ENCODE results near the gene BIRC2. TPM values are rescaled to one million over a fixed set of nuclear protein-coding genes. Genes with fewer than 3 reads are reported as not detected.

Gene BIRC2
- total and polyA plus RNA-seq, 4 donors, result 14.1 to 46.7 (median 29.5) TPM

DNA sequence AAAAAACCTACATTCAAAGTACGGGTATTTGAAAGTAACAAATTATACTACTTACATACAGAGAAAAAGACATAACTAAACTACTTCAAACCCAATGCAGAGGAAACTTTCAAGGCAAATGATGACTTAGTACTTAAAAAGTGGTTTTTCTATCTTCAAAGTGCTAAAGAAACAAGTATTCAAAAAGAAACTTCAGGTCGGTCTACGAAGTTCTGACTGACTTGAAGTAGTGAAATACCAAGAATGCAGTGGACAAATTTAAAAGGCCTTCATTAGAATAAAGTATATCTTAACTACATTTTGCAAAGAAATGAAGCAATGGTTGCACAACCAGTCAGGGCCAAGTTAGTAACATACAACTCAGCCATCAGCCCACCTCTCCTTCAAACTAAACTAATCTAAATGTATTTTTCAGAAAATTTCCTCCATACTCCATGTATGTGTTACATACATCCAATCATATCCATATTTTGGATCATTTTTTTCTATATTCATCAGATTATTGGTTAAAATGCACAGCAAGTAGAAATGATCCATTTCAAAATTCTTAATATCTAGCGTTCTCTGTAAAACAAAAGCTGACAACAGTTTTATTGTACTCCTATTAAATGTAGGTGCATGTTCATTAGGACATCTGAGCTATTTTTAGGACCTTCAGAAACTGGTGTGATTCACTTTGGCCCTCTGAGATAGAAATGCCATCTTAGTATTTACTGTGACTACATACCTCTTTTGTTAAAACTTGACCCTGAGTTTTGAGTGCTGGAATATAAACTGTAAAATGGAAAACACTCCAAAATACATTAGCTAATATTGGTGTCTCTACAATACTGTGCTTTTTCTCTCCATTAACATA is 49.9 kb downstream of the BIRC2 start (continued):
- TF ChIP-seq CTCF (IDR thresholded peaks at IDR 0.05; ENCODE audit: low read depth, low read length, missing input control) (no peak), NR2F2 (IDR thresholded peaks at IDR 0.05) (no peak), HNF4A (conservative IDR thresholded peaks at IDR 0.05) (no peak), TAF1 (conservative IDR thresholded peaks at IDR 0.05) (no peak), EGR1 (IDR thresholded peaks at IDR 0.05; ENCODE audit: low read depth in 2 of 2) (no peak)
- TF ChIP-seq, protein P1, sequence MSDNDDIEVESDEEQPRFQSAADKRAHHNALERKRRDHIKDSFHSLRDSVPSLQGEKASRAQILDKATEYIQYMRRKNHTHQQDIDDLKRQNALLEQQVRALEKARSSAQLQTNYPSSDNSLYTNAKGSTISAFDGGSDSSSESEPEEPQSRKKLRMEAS (IDR thresholded peaks at IDR 0.05), result no peak

- H3K4me3 ChIP-seq (ENCODE audit: low read depth in 1 of 3, low read length in 3 of 3), result no peak overlapping the region
- 93% methylated on average over 2 of the region's 2 CpGs for WGBS
- H3K27me3 ChIP-seq (ENCODE audit: control insufficient read depth in 4 of 4, insufficient read depth in 4 of 4, low read length in 3 of 4), result no peaks in the 10 kb centered on the region
- DNase-seq (ENCODE audit: low spot score), result no peak
- no peak overlapping the region for H3K27ac ChIP-seq (ENCODE audit: low read depth in 1 of 2, low read length in 2 of 2)
- H3K36me3 ChIP-seq (ENCODE audit: control insufficient read depth in 4 of 4, insufficient read depth in 3 of 4, low read depth in 1 of 4, low read length in 3 of 4), result peaks cover 5 to 44% (median 37%) of the 10 kb centered on the region in 4 donors
- no peak overlapping the region for H3K9ac ChIP-seq (ENCODE audit: low read depth in 1 of 2, low read length in 2 of 2)
- TF ChIP-seq HNF4G (IDR thresholded peaks at IDR 0.05) (no peak), RAD21 (IDR thresholded peaks at IDR 0.05) (no peak), YY1 (IDR thresholded peaks at IDR 0.05) (no peak), JUND (IDR thresholded peaks at IDR 0.05) (no peak), FOXA1 (IDR thresholded peaks at IDR 0.05) (no peak), EGR1 (IDR thresholded peaks at IDR 0.05; ENCODE audit: low read depth in 2 of 2) (no peak), SP1 (IDR thresholded peaks at IDR 0.05) (no peak), GABPA (IDR thresholded peaks at IDR 0.05 in 1 of 2, conservative IDR thresholded peaks at IDR 0.05 in 1 of 2) (no peak), HNF4A (conservative IDR thresholded peaks at IDR 0.05) (no peak), RXRA (IDR thresholded peaks at IDR 0.05) (no peak), FOXA2 (IDR thresholded peaks at IDR 0.05) (no peak), NR2F2 (IDR thresholded peaks at IDR 0.05) (no peak), CTCF (IDR thresholded peaks at IDR 0.05; ENCODE audit: low read depth, low read length, missing input control) (no peak)
- TF ChIP-seq, protein P1 (IDR thresholded peaks at IDR 0.05), result no peak
- TF ChIP-seq, protein P2, sequence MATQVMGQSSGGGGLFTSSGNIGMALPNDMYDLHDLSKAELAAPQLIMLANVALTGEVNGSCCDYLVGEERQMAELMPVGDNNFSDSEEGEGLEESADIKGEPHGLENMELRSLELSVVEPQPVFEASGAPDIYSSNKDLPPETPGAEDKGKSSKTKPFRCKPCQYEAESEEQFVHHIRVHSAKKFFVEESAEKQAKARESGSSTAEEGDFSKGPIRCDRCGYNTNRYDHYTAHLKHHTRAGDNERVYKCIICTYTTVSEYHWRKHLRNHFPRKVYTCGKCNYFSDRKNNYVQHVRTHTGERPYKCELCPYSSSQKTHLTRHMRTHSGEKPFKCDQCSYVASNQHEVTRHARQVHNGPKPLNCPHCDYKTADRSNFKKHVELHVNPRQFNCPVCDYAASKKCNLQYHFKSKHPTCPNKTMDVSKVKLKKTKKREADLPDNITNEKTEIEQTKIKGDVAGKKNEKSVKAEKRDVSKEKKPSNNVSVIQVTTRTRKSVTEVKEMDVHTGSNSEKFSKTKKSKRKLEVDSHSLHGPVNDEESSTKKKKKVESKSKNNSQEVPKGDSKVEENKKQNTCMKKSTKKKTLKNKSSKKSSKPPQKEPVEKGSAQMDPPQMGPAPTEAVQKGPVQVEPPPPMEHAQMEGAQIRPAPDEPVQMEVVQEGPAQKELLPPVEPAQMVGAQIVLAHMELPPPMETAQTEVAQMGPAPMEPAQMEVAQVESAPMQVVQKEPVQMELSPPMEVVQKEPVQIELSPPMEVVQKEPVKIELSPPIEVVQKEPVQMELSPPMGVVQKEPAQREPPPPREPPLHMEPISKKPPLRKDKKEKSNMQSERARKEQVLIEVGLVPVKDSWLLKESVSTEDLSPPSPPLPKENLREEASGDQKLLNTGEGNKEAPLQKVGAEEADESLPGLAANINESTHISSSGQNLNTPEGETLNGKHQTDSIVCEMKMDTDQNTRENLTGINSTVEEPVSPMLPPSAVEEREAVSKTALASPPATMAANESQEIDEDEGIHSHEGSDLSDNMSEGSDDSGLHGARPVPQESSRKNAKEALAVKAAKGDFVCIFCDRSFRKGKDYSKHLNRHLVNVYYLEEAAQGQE (IDR thresholded peaks at IDR 0.05), result no peak
- H3K9me3 ChIP-seq (ENCODE audit: control insufficient read depth in 4 of 4, low read length in 3 of 4), result no peaks in the 10 kb centered on the region
- H3K4me1 ChIP-seq (ENCODE audit: control insufficient read depth in 4 of 4, insufficient read depth in 4 of 4, low read length in 3 of 4), result no peaks in the 10 kb centered on the region
Measured at GRCh38 chr11:102398297-102398696, 51.3 kb downstream of the BIRC2 start.

Measured in liver (tissue), 9 donors.